GM18519 (cell line): Measurements from ENCODE around the gene NAA40.

Source experiments
- ATAC-seq: cut with Tn5 transposase; IDR thresholded peaks from one replicate; pipeline ENCODE4 v1.9.1; 2021; ENCODE audit warnings: mild to moderate bottlenecking, moderate library complexity; ENCODE audit not compliant: unreplicated experiment, low FRiP score

The NAA40 gene

DNA sequence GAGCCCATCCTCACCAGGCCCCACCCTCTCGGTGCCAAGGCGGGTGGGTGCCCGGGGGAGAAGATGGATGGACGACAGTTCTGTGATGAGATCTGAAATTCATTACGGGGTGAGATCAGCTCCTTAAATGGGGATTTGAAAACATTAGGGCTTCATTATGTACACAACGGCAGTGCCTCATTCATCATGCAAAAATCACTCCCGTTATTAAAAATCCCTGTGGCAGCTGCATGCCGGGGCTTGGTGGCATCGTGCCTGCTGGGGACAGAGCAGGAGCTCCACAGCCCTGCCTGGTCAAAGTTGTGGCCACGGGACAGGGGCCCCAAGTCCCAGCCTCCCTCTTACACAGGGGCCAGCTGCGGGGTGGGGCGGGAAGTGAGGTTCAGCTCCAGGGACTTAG, 67.6 kb downstream of the NAA40 start:
- no peak for ATAC-seq
